Activated CD8-positive, alpha-beta memory T cell treated with anti-CD3 and anti-CD28 coated beads for 24 hours (primary cell): Measurements from ENCODE around the gene KIAA0232.

Experiments
- DNase-seq: peaks from one replicate; pipeline ENCODE4 v3.0.0-alpha.2; 2020

KIAA0232 gene

GRCh38 chr4:6855692-6856297 lies 73.3 kb downstream of the KIAA0232 start:
- no peak for DNase-seq

DNA sequence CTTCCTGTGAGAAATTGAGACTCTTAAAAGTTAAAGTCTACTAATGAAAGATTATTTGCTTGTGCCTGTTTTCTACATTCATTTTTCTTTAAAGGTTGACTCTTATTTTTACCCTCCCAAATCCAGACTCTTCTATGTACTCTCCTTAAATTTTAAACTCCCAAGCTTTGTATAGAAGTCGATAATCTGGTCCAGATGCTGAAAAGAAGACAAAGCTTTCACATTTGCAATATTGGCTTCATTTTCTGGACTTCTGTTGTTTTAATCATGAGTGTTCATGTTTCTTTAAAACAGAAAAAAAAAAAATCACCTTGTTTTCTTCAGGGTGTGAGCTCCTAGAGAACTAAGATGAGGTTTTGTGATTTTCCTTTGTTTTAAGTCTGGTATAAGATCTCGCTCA lies 73.9 kb downstream of the KIAA0232 start:
- DNase-seq: no peak

DNA sequence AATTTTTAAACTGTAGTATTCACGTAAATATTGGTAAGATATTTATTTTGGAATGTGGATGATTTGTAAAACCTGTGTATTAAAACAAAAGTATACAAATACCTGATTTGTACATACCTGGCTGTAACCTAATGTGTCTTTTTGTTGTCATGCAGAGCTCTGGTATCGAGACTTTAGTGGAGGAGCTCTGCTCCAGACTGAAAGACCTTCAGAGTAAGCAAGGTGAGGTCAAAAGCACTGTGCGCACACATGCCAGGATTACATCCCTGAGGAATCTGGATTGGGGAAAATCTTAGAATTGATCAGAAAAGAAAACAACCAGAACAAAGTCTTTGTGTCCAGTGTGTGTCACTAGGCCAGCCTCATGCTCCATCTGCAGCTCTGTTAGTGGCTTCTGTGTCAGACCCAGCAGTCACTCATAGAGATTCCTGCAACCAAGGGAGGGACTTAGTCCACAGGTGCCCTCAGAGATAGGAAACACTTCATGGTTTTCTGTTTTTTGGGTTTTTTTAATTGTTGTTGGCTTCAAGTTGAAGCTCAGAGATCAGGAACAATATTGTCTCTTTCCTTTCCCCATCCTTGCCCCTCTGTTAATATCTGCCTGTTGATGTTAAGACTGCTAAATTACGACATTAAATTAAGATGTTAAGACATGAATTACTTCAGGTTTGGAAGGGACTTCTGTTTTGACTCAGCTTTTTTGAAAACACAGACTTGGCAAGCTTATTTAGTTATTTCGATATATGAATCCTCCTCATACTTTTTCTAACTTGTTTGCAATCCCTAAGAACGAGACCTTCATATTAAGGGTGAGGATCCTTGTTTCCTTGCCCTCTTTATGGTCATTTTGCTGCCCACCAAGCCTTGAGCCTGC lies 74.7 kb downstream of the KIAA0232 start:
- DNase-seq: no peak

GRCh38 chr4:6858997-6859396 lies 76.5 kb downstream of the KIAA0232 start:
- DNase-seq: no peak

- DNase-seq: no peak
Measured at GRCh38 chr4:6859543-6859942, 77.0 kb downstream of the KIAA0232 start.

GRCh38 chr4:6868386-6868785 lies 85.9 kb downstream of the KIAA0232 start:
- no peak for DNase-seq

DNA sequence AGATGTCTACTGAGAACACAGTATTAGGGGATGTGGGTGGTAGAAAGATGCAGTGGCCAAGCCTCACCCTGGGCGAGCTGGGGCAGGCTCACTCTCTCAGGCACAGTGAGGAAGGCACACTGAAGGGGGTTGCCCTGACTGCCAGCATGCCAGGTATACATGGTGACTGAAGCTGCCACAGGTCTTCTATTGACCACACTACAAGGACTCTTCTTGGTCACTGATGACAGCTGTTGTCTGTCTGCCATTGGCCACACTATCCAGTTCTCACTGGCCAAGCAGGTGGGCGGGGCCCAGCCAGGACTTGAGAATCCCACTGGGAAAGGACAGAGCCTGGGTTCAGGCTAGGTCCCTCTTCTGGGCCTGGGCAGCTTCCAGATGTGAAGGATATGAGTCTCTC lies 87.4 kb downstream of the KIAA0232 start:
- no peak for DNase-seq

- no peak for DNase-seq
Measured at GRCh38 chr4:6873291-6873690, 90.8 kb downstream of the KIAA0232 start.

- peak; percentile 90 for DNase-seq
Measured at GRCh38 chr4:6873792-6874461, 91.4 kb downstream of the KIAA0232 start.

GRCh38 chr4:6874981-6875380 lies 92.5 kb downstream of the KIAA0232 start:
- DNase-seq: no peak

DNA sequence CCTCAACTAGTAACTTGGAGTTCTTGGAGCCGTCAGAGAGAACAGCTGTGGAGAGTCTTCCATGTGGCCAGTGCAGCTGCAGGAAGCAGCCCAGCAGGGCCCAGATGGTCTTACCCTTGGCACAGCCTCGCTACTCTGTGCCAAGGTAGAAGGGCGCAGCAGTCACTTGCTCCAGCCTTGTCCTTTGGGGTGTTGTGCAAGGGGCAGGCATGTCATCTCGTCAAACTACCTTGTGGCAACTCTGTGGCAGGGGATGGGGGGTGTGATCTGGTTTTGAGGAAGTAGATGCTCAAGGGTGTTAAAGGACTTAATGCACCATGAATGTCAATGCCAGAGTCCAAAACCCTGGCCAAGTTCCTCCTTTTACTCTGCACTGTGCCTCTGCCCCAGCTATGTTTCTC lies 92.9 kb downstream of the KIAA0232 start:
- DNase-seq: no peak

DNA sequence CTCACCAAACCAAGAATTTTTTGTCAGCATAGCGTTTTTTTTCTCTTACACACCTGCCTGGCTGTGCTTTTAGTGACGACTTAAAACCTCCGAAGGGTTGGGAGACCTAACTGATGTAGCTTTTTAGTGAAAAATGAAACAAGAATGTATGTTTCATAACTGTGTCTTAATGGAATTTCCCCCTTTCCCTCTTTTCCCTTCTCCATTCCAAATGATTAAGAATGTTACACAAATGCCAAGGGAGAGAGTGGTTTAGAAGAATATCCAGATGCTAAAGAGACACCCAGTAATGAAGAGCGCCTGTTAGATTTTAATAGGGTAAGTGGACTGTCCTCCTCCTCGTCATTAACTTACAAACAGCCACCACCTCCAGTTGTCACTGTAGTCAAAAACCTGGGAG lies 93.9 kb downstream of the KIAA0232 start:
- DNase-seq: no peak

DNA sequence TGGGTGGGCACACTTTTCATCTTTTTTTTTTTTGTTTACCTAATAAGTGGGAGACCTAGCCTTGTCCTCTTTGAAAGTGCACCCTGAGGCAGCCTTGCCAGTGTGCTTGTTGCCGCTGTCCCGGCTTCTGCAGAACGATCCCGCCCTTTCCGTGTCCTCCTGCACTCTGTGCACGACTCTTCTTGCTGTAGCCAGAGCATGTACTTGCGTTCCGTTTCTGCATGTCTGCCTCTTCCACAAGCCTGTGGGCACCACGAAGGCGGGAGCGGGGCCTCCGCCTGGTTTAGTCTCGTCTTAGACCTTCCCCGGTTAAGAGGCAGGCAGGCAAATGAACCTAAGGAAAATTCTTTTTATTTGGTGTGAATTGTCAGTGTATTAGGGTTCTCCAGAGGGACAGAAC lies 94.5 kb downstream of the KIAA0232 start:
- no peak for DNase-seq

GRCh38 chr4:6878451-6879059 lies 96.0 kb downstream of the KIAA0232 start:
- no peak for DNase-seq

DNA sequence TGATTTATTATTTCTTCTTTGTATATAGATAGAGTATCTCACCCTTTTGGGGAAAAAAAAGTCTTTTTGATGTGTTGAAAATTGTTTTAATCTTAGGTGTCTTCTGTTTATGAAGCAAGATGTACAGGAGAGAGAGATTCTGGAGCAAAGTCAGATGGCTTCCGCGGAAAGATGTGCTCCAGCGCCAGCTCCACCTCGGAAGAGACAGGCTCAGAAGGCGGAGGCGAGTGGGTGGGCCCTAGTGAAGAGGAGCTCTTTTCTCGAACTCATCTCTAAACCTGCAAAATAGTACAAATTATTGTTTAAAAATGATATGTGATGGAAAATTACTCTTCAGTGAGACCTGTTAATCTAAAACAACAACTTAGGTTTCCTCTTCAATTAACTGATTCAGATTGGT lies 98.2 kb downstream of the KIAA0232 start:
- no peak for DNase-seq

DNA sequence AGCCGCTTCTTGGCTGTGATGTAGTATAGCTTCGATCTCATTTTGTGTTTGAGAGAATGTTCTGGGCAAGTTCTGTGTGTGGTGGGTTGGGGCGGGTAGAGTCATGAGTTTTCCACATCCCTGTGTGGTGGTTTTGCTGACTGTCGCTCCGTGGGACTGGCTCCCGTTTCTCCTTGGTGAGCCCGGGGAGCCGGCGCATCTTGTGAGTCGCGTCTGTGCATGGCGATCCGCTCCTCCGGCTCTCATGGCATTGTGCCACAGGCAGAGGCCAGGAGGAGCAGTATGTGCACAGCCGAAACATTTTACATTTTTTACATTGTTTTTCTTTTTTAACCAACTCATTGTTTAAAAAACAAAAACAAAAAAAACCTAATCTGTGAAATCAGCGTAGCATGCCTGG lies 99.4 kb downstream of the KIAA0232 start:
- DNase-seq: no peak

GRCh38 chr4:6884341-6884870 lies 101.9 kb downstream of the KIAA0232 start:
- no peak for DNase-seq

DNA sequence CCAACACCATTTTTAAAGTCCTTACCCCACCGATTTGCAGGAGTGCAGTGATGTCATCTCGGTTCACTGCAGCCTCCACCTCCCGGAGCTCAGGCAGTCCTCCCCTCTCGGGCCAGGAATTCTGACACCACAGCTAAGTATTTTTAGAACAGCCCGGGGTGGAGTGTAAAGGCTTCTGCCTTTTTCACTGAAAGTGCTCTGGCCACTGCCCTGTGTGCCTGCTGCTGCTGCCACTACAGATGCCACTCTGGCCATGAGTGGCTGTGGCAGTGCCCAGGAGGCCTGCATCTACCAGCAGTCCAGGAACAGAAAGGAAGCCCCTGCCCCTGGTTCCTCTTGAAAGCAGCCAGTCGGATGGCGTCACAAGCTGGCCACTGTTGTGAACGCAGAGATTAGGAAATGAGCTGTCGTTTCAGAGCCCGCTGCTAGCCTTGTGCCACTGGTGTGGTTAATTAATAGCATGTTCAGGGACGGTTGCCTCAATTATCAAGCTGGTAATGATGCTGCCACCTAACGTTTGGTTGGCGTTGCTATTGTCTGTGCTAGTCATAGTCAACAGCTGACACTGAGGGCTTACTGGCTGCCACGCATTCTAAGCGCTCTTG lies 103.5 kb downstream of the KIAA0232 start:
- DNase-seq: no peak

DNA sequence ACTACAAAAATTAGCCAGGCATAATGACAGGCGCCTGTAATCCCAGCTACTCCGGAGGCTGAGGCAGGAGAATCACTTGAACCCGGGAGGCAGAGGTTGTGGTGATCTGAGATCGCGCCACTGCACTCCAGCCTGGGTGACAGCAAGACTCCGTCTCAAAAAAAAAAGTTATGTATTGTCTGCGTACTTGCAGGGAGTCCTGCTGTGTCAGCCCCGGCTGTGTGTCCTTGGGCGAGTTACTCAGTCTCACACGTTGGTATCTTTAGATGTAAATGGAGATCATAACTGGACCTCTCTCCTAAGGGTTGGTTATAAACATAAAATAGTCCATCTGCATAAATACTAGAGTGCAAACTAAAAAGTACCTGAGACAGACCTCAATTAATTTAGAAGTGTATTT lies 104.4 kb downstream of the KIAA0232 start:
- DNase-seq: no peak

DNA sequence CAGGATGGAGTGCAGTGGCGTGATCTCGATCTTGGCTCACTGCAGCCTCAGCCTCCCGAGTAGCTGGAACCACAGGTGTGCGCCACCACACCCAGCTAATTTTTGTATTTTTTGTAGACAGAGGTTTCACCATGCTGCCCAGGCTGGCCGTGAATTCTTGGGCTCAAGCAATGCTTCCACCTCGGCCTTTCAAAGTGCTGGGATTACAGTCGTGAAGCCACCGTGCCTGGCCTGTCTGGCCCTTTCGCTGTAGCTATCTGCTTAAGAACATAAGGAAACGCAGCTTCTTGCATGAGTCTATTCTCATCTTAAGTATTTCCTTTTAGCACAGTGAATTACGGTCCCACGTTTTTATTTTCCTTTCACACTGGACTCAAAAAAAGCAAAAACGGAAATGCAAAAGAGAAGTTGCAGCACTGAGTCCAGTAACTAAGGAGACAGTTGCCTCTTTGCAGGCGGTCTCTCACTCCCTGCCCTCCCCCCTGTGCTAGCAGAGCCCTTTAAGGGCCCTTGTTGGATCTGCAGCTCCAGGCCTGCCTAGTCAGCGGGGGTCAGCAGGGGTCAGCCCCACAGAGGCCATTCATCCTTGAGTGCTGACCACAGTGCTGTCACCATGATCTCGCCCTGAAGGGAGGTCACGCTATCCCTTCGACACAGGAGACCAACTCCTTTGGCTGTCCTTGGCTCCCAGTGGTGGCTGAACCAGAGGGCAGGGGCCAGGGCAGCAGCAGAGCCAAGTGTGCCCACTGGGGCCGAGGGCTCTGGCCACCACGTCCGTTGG lies 105.3 kb downstream of the KIAA0232 start:
- DNase-seq: no peak

GRCh38 chr4:6888506-6889071 lies 106.1 kb downstream of the KIAA0232 start:
- DNase-seq: no peak
